OCI-LY7 (cell line): Measurements from ENCODE around the gene ZNF525. TPM values are rescaled to one million over a fixed set of nuclear protein-coding genes. Genes with fewer than 3 reads are reported as not detected.
"Not testable (repeated sequence)": the region's sequence is repeated elsewhere in the genome, so short reads cannot be mapped to it uniquely, and the experiment has no call there.

ENCODE experiments used
- BruUV-seq: library from RNA; stranded (reverse); fragments of 400-500 nt; replicated peaks from 2 replicates; lab custom pipeline; 2021; lab: Mats Ljungman, UMichigan
- CTCF ChIA-PET: fragments of 300-600 bp; sonication (Branson Sonifier 250); formaldehyde crosslinking; loops from one replicate; lab custom pipeline; 2022; ENCODE audit warnings: antibody characterized with exemption; ENCODE audit not compliant: unreplicated experiment; lab: Charles Lee
- POLR2A ChIA-PET: fragments of 300-600 bp; sonication (Branson Sonifier 250); formaldehyde crosslinking; loops from one replicate; lab custom pipeline; 2022; ENCODE audit warnings: antibody characterized with exemption; lab: Charles Lee
- DNase-seq: peaks from one replicate; pipeline ENCODE4 v3.0.0-alpha.2; 2015; ENCODE audit warnings: low spot score
- H2AFZ ChIP-seq: fragments of 200-600 bp; sonication (generic), shearing (Covaris generic); 2 replicates; pipeline ENCODE4 v1.6.1; 2014; ENCODE audit warnings: mild to moderate bottlenecking, antibody characterized with exemption, low read length, moderate library complexity
- H3K27ac ChIP-seq: fragments of 200-600 bp; sonication (generic); 2 replicates; pipeline ENCODE4 v1.5.1; 2014; ENCODE audit warnings: mixed run types, low read depth, mild to moderate bottlenecking, moderate library complexity, low read length, inconsistent platforms; ENCODE audit not compliant: poor library complexity, severe bottlenecking
- H3K36me3 ChIP-seq: fragments of 200-600 bp; sonication (generic); 2 replicates; pipeline ENCODE4 v1.6.1; 2014; ENCODE audit warnings: mild to moderate bottlenecking, antibody characterized with exemption, low read length, moderate library complexity, mixed read lengths; ENCODE audit not compliant: insufficient read depth
- H3K4me1 ChIP-seq: fragments of 200-600 bp; sonication (generic); 2 replicates; pipeline ENCODE4 v1.5.1; 2014; ENCODE audit warnings: mild to moderate bottlenecking, low read length; ENCODE audit not compliant: insufficient read depth, poor library complexity, severe bottlenecking
- H3K4me2 ChIP-seq: fragments of 200-600 bp; sonication (generic); 2 replicates; pipeline ENCODE4 v1.6.1; 2014; ENCODE audit warnings: mild to moderate bottlenecking, low read length
- H3K4me3 ChIP-seq: fragments of 200-600 bp; sonication (generic); 2 replicates; pipeline ENCODE4 v1.5.1; 2014; ENCODE audit warnings: mild to moderate bottlenecking, low read depth, low read length; ENCODE audit not compliant: poor library complexity, severe bottlenecking
- H3K79me2 ChIP-seq: fragments of 200-600 bp; sonication (generic); 2 replicates; pipeline ENCODE4 v1.6.1; 2016; ENCODE audit warnings: low read depth, mild to moderate bottlenecking, low read length, moderate library complexity, mixed read lengths; ENCODE audit not compliant: insufficient read depth
- H3K9me2 ChIP-seq: fragments of 200-600 bp; sonication (generic); 2 replicates; pipeline ENCODE4 v1.6.1; 2016; ENCODE audit warnings: mild to moderate bottlenecking, low read length, mixed read lengths; ENCODE audit not compliant: insufficient read depth
- H3K9me3 ChIP-seq: fragments of 200-600 bp; sonication (generic); 2 replicates; pipeline ENCODE4 v1.6.1; 2014; ENCODE audit warnings: mild to moderate bottlenecking, mixed run types, low read length, mixed read lengths
- H4K20me1 ChIP-seq: fragments of 200-600 bp; sonication (generic); 2 replicates; pipeline ENCODE4 v1.6.1; 2014; ENCODE audit warnings: mild to moderate bottlenecking, antibody characterized with exemption, low read length, moderate library complexity, mixed read lengths; ENCODE audit not compliant: insufficient read depth
- EZH2phosphoT487 ChIP-seq: fragments of 200-600 bp; sonication (generic); IDR thresholded peaks from 2 replicates; pipeline ENCODE4 v1.6.1; 2018; ENCODE audit warnings: low read depth, borderline replicate concordance, mild to moderate bottlenecking, mixed run types, antibody characterized with exemption, low read length, moderate library complexity, mixed read lengths
- intact Hi-C: fragments of 100-400 bp; cut with micrococcal nuclease; formaldehyde crosslinking; loops from one replicate; pipeline ENCODE4 v1.10.0; 2022; ENCODE audit not compliant: unreplicated experiment
- total RNA-seq, 2 experiments: library from RNA; depleted of rRNA in 1 of 2; stranded (reverse); fragments of >200 nt in 1 of 2; shearing (Covaris generic) in 1 of 2; gene quantifications; 2 replicates each; pipeline ENCODE4 v1.2.3, GENCODE V29; 2014 to 2022
- TF ChIP-seq, protein P1 (sequence below): fragments of 200-600 bp; sonication (generic); conservative IDR thresholded peaks from 2 replicates; pipeline ENCODE4 v1.5.1; 2014; ENCODE audit warnings: mild to moderate bottlenecking, antibody characterized with exemption, low read length, moderate library complexity, mixed read lengths

Gene ZNF525
- total RNA-seq, 2 experiments from 2014 or later = 21.0 TPM

DNA sequence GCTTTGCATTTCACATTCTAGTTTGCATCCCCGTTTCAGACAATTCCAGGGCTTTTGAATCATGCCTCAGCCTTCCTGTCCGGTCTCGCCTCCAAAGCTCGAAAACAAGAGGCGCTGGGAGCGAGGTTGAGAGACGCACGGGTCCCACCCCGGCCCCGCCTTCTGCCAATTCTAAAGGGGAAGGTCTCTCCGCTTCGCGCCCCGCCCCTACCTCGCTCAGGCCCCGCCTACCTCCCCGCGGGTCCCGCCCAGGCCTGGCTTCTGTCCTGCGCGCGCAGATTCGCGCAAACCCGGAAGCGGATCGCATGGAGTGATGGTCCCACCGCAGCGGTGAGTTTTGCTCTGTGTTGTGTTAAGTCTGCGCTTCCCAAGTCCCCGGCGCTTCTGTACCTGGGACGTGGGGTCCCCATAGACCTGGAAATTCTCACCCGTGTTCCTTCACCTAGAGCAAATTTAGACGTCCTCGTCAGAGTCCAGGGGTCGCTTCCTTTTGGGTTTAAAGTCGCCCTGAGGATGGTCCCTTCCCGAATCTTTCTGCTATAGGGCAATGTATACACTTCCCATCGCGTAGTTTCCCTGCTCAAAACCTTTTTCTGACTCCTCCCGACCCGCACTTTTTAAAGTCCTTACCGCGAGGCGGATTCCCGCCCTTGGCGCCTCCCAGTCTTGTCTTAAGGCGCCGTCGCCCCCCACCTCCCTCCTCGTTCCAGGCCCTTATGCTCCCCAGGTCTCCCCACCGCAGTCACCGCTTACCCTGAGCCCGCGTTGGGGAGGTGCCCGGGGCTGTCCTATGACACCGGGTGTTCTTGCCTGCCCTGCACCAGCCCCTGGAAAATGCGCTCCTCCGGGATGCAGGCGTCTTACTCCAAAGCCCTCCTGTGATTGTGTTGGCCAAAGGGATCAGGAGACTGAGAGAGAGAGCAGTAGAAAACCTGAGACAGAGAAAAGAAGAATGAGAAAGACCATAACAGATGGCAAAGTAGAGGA lies 31.7 kb upstream of the ZNF525 start, which contains the start of gene ZNF845:
TSS of gene ZNF845 (plus strand) at position 287 of the 987 bp plus-strand sequence. CDS start 7,559 bp downstream, outside the sequence.
- Histone ChIP-seq H3K4me1 (peaks cover 5% of the 10 kb centered on the region), H3K27ac (peak within 1 kb of the TSS; percentile 31), H3K79me2 (peaks cover 19% of the 10 kb centered on the region; the same call in 1 of the 2 replicates), H3K36me3 (peaks cover 13% of the 10 kb centered on the region), H3K4me2 (peak within 1 kb of the TSS; percentile 87), H3K9me3 (no peaks in the 10 kb centered on the region), H4K20me1 (no peaks in the 10 kb centered on the region), H2AFZ (peak within 1 kb of the TSS; percentile 94), H3K9me2 (no peaks in the 10 kb centered on the region), H3K4me3 (peak within 1 kb of the TSS; percentile 92)
- TF ChIP-seq, protein P1, sequence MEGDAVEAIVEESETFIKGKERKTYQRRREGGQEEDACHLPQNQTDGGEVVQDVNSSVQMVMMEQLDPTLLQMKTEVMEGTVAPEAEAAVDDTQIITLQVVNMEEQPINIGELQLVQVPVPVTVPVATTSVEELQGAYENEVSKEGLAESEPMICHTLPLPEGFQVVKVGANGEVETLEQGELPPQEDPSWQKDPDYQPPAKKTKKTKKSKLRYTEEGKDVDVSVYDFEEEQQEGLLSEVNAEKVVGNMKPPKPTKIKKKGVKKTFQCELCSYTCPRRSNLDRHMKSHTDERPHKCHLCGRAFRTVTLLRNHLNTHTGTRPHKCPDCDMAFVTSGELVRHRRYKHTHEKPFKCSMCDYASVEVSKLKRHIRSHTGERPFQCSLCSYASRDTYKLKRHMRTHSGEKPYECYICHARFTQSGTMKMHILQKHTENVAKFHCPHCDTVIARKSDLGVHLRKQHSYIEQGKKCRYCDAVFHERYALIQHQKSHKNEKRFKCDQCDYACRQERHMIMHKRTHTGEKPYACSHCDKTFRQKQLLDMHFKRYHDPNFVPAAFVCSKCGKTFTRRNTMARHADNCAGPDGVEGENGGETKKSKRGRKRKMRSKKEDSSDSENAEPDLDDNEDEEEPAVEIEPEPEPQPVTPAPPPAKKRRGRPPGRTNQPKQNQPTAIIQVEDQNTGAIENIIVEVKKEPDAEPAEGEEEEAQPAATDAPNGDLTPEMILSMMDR = no peak
- no peak for TF ChIP-seq EZH2phosphoT487
- TSS peak; percentile 90 for BruUV-seq
- intact Hi-C loops = loop anchor here (10.0 kb wide), 1 partner anchor 139 kb away; the partner anchor contains the start of gene ZNF665
- ChIA-PET POLR2A (no interaction called here), CTCF (no interaction called here)
- DNase-seq = peak; percentile 91

DNA sequence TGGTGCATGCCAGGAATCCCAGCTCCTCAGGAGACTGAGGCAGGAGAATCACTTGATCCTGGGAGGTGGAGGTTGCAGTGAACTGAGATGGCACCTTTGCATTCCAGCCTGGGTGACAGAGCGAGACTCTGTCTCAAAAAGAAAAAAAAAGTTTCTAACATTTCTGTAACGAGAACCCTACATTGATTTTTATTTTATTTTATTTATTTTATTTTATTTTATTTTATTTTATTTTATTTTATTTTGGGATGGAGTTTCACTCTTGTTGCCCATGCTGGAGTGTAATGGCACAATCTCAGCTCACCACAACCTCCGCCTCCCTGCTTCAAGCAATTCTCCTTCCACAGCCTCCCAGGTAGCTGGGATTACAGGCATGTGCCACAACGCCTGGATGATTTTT lies 21.1 kb upstream of the ZNF525 start:
- POLR2A ChIA-PET, H2AFZ ChIP-seq, H3K9me2 ChIP-seq, H3K27ac ChIP-seq, BruUV-seq, H4K20me1 ChIP-seq, H3K4me2 ChIP-seq, DNase-seq, H3K9me3 ChIP-seq, intact Hi-C loops, H3K4me3 ChIP-seq, H3K79me2 ChIP-seq, H3K4me1 ChIP-seq, CTCF ChIA-PET: not testable (repeated sequence)
- peaks cover 83% of the 10 kb centered on the region for H3K36me3 ChIP-seq

DNA sequence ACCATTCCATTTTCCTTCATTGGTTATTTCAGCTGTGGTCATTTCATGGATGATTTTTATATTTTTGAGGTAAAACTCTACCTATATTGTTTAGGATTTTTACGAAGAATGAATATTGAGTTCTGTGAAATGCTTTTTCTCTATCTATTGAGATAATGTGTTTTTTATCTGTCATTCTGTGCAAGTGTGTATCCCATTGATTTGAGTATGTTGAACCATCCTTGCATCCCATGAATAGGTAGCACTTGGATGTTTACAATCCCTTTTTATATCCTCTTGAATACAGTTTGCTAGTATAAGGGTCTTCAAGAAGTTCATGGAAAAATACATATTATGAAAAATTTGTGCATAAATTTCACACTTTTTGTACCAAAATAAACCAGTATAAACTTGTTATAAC lies 9.8 kb upstream of the ZNF525 start:
- no peak for DNase-seq
- no peaks in the 10 kb centered on the region for H4K20me1 ChIP-seq
- H3K4me3 ChIP-seq = no peak overlapping the region
- CTCF ChIA-PET = no interaction called here
- no peaks in the 10 kb centered on the region for H3K9me2 ChIP-seq
- H2AFZ ChIP-seq = no peak overlapping the region
- POLR2A ChIA-PET = no interaction called here
- no TSS peak for BruUV-seq
- no peaks in the 10 kb centered on the region for H3K4me1 ChIP-seq
- peaks cover 54% of the 10 kb centered on the region for H3K9me3 ChIP-seq
- intact Hi-C loops = no loop called here
- H3K79me2 ChIP-seq = no peaks in the 10 kb centered on the region
- H3K4me2 ChIP-seq = no peak overlapping the region
- peaks cover 53% of the 10 kb centered on the region for H3K36me3 ChIP-seq
- H3K27ac ChIP-seq = no peak overlapping the region
- TF ChIP-seq EZH2phosphoT487 = no peak
- TF ChIP-seq, protein P1 = no peak
